ENCODE results near the gene MRPL27.

- TF ChIP-seq POLR2A (IDR thresholded peaks at IDR 0.05): no peak
- no peak for TF ChIP-seq CTCF (IDR thresholded peaks at IDR 0.05)
Observed at GRCh38 chr17:50352693-50353599, 20.0 kb downstream of the MRPL27 start.
